Stimulated activated CD4-positive, alpha-beta T cell treated with anti-CD3 and anti-CD28 coated beads, Interleukin-1b, Interleukin-23, amount 100 ng/mL, for 48 hours (primary cell): ENCODE results near the gene GFRA1.

ENCODE experiments used
- DNase-seq: peaks from one replicate; pipeline ENCODE4 v3.0.0-alpha.2; 2020

Gene GFRA1

GRCh38 chr10:116097239-116097784 lies 175.7 kb downstream of the GFRA1 start:
- DNase-seq = no peak

GRCh38 chr10:116096526-116096925 lies 176.5 kb downstream of the GFRA1 start:
- no peak for DNase-seq

- DNase-seq = no peak
These were observed 178.7 kb downstream of the GFRA1 start for GRCh38 chr10:116094356-116094755.

- no peak for DNase-seq
These were observed 180.0 kb downstream of the GFRA1 start for GRCh38 chr10:116093031-116093430.

- no peak for DNase-seq
These were observed 184.0 kb downstream of the GFRA1 start for GRCh38 chr10:116088985-116089384.

GRCh38 chr10:116085323-116085722 lies 187.7 kb downstream of the GFRA1 start:
- no peak for DNase-seq

GRCh38 chr10:116084161-116084560 lies 188.8 kb downstream of the GFRA1 start:
- no peak for DNase-seq

GRCh38 chr10:116083226-116083762 lies 189.7 kb downstream of the GFRA1 start:
- no peak for DNase-seq

- no peak for DNase-seq
These were observed 190.2 kb downstream of the GFRA1 start for GRCh38 chr10:116082762-116083161.

- no peak for DNase-seq
These were observed 190.8 kb downstream of the GFRA1 start for GRCh38 chr10:116082206-116082605.

GRCh38 chr10:116080553-116080952 lies 192.5 kb downstream of the GFRA1 start:
- no peak for DNase-seq

- no peak for DNase-seq
These were observed 193.7 kb downstream of the GFRA1 start for GRCh38 chr10:116079355-116079754.

- DNase-seq = no peak
These were observed 196.4 kb downstream of the GFRA1 start for GRCh38 chr10:116076621-116077020.

GRCh38 chr10:116073510-116073909 lies 199.5 kb downstream of the GFRA1 start:
- no peak for DNase-seq

GRCh38 chr10:116073001-116073400 lies 200.0 kb downstream of the GFRA1 start:
- no peak for DNase-seq

GRCh38 chr10:116071453-116072148 lies 201.4 kb downstream of the GFRA1 start:
- DNase-seq = no peak

GRCh38 chr10:116070743-116071320 lies 202.2 kb downstream of the GFRA1 start:
- no peak for DNase-seq

- DNase-seq = no peak
These were observed 203.2 kb downstream of the GFRA1 start for GRCh38 chr10:116069856-116070255.

- no peak for DNase-seq
These were observed 205.2 kb downstream of the GFRA1 start for GRCh38 chr10:116067825-116068224.

- DNase-seq = no peak
These were observed 209.9 kb downstream of the GFRA1 start for GRCh38 chr10:116063107-116063506.

GRCh38 chr10:116060864-116061263 lies 212.1 kb downstream of the GFRA1 start:
- no peak for DNase-seq

GRCh38 chr10:116059320-116059719 lies 213.7 kb downstream of the GFRA1 start:
- DNase-seq = no peak

GRCh38 chr10:116056445-116057293 lies 216.3 kb downstream of the GFRA1 start:
- no peak for DNase-seq
